Activated CD8-positive, alpha-beta memory T cell treated with anti-CD3 and anti-CD28 coated beads for 36 hours (primary cell): ENCODE results near the gene TSTD2. TPM values are rescaled to one million over a fixed set of nuclear protein-coding genes. Genes with fewer than 3 reads are reported as not detected.

Experiments
- CTCF ChIA-PET: fragments of 350-600 bp; sonication (Branson Sonifier 250); formaldehyde crosslinking; loops from one replicate; lab custom pipeline; 2021; ENCODE audit warnings: antibody characterized with exemption; lab: Charles Lee
- POLR2A ChIA-PET: fragments of 350-600 bp; sonication (Branson Sonifier 250); formaldehyde crosslinking; loops from one replicate; lab custom pipeline; 2021; ENCODE audit warnings: antibody characterized with exemption; lab: Charles Lee
- total RNA-seq, 2 experiments: library from RNA; stranded (reverse); gene quantifications; one replicate each; pipeline ENCODE4 v1.2.3, GENCODE V29; 2021

TSTD2 gene
- total RNA-seq, 2 experiments from 2014 or later: 14.5 to 16.3 TPM

DNA sequence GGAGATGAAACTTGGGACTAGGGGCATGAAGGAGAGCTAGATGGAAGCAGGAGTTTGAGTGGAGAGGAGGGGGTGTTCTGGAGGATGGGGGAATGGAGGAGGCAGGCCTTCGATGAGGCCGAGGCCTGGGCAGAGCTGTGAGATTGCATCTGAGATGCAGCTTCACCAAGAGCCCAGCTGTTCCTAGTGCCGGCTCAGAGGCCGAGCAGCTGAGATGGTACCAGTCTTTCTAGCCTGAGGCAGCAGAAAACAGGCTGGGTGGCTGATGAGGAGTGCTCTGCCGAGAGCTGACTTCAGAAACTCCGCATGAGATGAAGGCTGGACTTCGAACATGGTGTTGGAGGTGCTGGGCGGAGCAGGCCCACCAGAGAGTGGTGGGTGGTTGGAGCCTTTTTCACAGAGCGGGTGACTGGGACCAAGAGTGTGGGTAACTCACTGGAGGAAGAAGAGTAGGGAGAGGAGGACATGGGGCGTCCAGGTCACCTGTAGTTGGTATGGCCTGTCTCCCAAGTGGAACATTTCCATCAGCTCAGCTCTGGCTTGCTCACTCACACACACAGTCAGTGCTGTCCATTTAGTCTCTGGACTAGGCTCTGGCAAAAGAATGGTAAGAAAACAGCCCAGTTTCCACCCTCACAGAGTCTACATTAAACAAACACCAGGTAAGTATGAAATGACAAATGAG lies 77.0 kb downstream of the TSTD2 start:
- ChIA-PET POLR2A (no interaction called here), CTCF (no interaction called here)

DNA sequence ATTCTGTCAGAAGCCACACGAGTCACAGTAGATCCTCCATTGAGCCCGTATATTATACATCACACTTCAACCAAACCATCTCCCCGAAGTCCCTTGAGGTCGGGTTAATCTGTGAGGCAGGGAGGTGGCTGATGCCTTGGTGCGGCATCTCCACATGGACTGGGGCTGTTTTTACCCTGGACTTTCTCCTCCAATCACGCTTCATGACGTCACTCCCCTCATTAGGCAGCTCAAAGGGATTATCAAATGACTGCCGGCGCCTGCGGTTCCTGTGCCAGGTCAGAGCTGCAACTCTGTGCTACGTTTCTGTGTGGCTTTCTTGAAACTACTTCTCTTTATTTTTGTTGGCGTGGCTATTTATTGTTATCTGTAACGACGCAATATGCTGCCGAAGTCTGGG lies 78.0 kb downstream of the TSTD2 start:
- POLR2A ChIA-PET: no interaction called here
- CTCF ChIA-PET: no interaction called here

DNA sequence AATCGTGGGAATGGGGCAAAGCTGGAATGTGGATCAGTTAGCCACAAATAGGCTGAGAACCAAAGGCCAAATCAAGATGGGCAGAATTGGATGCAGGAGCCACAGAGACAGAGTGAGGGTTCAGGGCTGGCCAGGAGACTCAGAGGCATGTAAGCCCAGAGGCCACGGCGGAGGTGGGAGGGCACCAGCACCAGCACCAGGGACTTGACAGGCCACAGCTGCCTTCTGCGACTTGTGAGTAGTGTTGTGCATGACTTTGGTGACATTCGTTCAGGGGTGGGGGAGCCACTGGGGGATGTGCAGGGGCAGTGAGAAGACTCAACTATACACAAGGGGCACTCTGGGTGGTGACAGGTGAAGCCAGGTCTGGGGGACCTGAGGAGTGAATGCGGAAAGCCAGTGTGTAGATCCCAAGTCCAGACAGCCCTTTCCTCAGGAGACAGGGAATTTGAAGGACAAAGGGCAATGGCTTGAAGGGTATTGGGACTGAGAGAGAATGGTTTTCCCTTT lies 78.5 kb downstream of the TSTD2 start:
- ChIA-PET POLR2A (no interaction called here), CTCF (no interaction called here)

DNA sequence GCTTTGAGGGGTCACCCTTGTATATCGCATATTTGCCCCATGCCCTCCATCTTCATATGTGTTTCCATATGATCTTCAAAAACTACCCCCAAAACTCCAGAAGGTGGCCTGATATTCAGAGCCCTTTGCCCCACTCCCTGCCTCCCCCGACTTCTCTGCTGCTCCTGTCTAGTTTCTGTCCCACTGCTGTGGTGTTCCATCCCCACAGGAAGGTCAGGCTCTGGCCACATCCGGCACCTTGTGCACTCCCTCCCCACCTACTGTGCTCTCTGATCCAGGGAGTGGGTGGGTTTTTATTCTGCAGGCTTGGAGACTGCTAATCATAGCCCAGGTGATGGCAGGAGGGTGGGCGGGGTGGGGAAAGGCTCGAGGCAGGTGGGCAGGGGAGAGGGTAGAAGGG lies 79.3 kb downstream of the TSTD2 start:
- POLR2A ChIA-PET: no interaction called here
- CTCF ChIA-PET: no interaction called here

DNA sequence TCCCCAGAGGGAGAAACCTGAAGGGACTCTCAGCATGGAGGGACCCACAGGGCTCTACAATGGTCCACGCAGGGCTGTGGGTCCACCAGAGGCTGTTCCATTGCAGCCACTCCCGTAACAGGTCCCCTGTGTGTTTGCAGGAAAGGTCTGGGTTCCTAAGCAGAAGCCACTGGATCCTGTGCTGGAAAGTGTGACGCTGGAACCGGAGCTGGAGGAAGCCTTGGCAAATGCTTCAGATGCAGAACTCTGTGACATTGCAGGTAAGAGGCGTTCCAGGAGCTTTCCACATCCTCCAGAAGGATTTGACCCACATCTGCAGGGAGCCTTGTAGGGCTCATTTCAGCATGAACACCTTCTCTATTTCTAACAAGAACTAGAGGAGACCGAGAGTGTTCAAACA lies 80.0 kb downstream of the TSTD2 start:
- ChIA-PET CTCF (no interaction called here), POLR2A (no interaction called here)

DNA sequence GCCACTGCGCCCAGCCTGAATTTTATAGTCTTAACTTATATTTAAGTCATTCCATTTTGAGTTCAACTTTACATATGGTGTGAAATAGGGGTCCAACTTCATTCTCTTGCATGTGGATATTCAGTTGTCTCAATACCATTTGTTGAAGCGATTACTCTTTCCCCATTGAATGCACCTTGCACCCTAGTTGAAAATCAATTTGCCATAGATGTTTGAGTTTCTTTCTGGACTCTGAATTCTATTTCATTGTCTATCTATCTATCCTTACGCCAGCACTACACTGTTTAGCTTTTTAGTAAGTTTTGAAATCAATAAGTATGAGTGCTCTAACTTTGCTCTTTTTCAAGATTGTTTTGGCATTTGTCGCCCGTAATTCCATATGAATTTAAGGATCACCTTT lies 81.9 kb downstream of the TSTD2 start:
- ChIA-PET CTCF (no interaction called here), POLR2A (no interaction called here)

DNA sequence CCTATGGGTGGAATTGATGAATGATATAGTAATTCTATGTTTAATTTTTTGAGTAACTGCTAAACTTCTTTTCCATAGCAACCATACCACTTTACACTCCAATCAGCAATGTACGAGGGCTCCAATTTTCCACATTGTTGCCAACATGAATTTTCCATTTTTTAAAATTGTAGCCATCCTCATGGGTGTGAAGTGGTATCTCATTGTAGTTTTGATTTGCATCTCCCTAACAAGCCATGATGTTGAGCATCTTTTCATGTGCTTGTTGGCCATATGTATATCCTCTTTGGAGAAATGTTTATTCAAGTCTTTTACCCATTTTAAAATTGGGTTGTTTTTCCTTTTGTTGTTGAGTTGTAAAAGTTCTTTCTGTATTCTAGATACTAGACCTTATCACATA lies 82.8 kb downstream of the TSTD2 start:
- ChIA-PET CTCF (no interaction called here), POLR2A (no interaction called here)

Other genes starting within 250 kb of the TSTD2 start
- 1 to 10 TPM; 3.3 to 3.4 TPM for gene TDRD7, start 221.3 kb downstream of the TSTD2 start, total RNA-seq
- 1 to 10 TPM; 1.2 TPM for gene TMOD1, start 131.7 kb downstream of the TSTD2 start, total RNA-seq
- 10 to 100 TPM; 51.2 to 58.2 TPM for gene NCBP1, start 453 bp upstream of the TSTD2 start, total RNA-seq
- gene XPA, start 64.0 kb upstream of the TSTD2 start, total RNA-seq: 10 to 100 TPM; 11.1 to 11.3 TPM
- not detected for gene FOXE1, start 219.9 kb upstream of the TSTD2 start, total RNA-seq